IMR-90 (cell line): ENCODE data around the gene ELP4.

Experiments
- CEBPB ChIP-seq: IDR thresholded peaks from 2 replicates; pipeline ENCODE4 v1.6.1; 2012; ENCODE audit warnings: low read depth, low read length, improper control_type of control experiment
- CHD1 ChIP-seq: IDR thresholded peaks from 2 replicates; pipeline ENCODE4 v1.6.1; 2012; ENCODE audit warnings: low read depth, low read length, improper control_type of control experiment
- CTCF ChIP-seq: conservative IDR thresholded peaks from 2 replicates; pipeline ENCODE4 v1.5.1; 2012; ENCODE audit warnings: mild to moderate bottlenecking, low read depth, low read length, improper control_type of control experiment
- MXI1 ChIP-seq: IDR thresholded peaks from 2 replicates; pipeline ENCODE4 v1.6.1; 2012; ENCODE audit warnings: low read depth, mild to moderate bottlenecking, low read length, moderate library complexity, borderline replicate concordance
- POLR2A ChIP-seq: IDR thresholded peaks from 2 replicates; pipeline ENCODE4 v1.6.1; 2012; ENCODE audit warnings: mild to moderate bottlenecking, low read depth, low read length
- RCOR1 ChIP-seq: IDR thresholded peaks from 2 replicates; pipeline ENCODE4 v1.6.1; 2012; ENCODE audit warnings: mild to moderate bottlenecking, low read length, improper control_type of control experiment; ENCODE audit not compliant: insufficient replicate concordance
- RFX5 ChIP-seq: IDR thresholded peaks from 2 replicates; pipeline ENCODE4 v1.8.0; 2012; ENCODE audit warnings: low read depth, mild to moderate bottlenecking, low read length, moderate library complexity

GRCh38 chr11:31784611-31785010, 275.0 kb downstream of the ELP4 start:
- TF ChIP-seq CTCF: no peak
- no peak for TF ChIP-seq POLR2A
- no peak for TF ChIP-seq RCOR1
- no peak for TF ChIP-seq CHD1
- TF ChIP-seq MXI1: no peak
- no peak for TF ChIP-seq RFX5
- no peak for TF ChIP-seq CEBPB
